Epidermal melanocyte (primary cell): ENCODE data around the gene AKT3.

ENCODE experiments used
- DNase-seq: peaks from one replicate; pipeline ENCODE4 v3.0.0; 2011; ENCODE audit warnings: low spot score; ENCODE audit not compliant: insufficient read length

The AKT3 gene

GRCh38 chr1:243490748-243491686, 359.0 kb downstream of the AKT3 start:
- DNase-seq, result no peak

GRCh38 chr1:243489681-243490546, 360.1 kb downstream of the AKT3 start:
- no peak for DNase-seq

- no peak for DNase-seq
Measured at GRCh38 chr1:243489158-243489527, 360.9 kb downstream of the AKT3 start.

- DNase-seq, result no peak
Measured at GRCh38 chr1:243488459-243489157, 361.4 kb downstream of the AKT3 start.

GRCh38 chr1:243487649-243488227, 362.3 kb downstream of the AKT3 start:
- no peak for DNase-seq

GRCh38 chr1:243487036-243487648, 362.9 kb downstream of the AKT3 start:
- DNase-seq, result no peak

GRCh38 chr1:243483952-243484351, 366.1 kb downstream of the AKT3 start:
- DNase-seq, result no peak

- DNase-seq, result no peak
Measured at GRCh38 chr1:243483071-243483771, 366.8 kb downstream of the AKT3 start.

- DNase-seq, result no peak
Measured at GRCh38 chr1:243482141-243483022, 367.7 kb downstream of the AKT3 start.

GRCh38 chr1:243481101-243481500, 368.9 kb downstream of the AKT3 start:
- no peak for DNase-seq

- DNase-seq, result no peak
Measured at GRCh38 chr1:243477731-243478290, 372.2 kb downstream of the AKT3 start.

GRCh38 chr1:243475966-243476365, 374.1 kb downstream of the AKT3 start:
- DNase-seq, result no peak

- no peak for DNase-seq
Measured at GRCh38 chr1:243474906-243475305, 375.1 kb downstream of the AKT3 start.

- DNase-seq, result no peak
Measured at GRCh38 chr1:243474136-243474881, 375.7 kb downstream of the AKT3 start.

- DNase-seq, result no peak
Measured at GRCh38 chr1:243473227-243474135, 376.6 kb downstream of the AKT3 start.

- DNase-seq, result no peak
Measured at GRCh38 chr1:243471754-243472745, 378.0 kb downstream of the AKT3 start.
